ENCODE results near the gene USP17L27. TPM values are rescaled to one million over a fixed set of nuclear protein-coding genes. Genes with fewer than 3 reads are reported as not detected.
"Not testable (repeated sequence)": the region's sequence is repeated elsewhere in the genome, so short reads cannot be mapped to it uniquely, and the experiment has no call there.

USP17L27 gene
- total RNA-seq, 5 donors from 2014 or later (not counting 1 experiment from before 2014, with no cell fraction given) = not detected

DNA sequence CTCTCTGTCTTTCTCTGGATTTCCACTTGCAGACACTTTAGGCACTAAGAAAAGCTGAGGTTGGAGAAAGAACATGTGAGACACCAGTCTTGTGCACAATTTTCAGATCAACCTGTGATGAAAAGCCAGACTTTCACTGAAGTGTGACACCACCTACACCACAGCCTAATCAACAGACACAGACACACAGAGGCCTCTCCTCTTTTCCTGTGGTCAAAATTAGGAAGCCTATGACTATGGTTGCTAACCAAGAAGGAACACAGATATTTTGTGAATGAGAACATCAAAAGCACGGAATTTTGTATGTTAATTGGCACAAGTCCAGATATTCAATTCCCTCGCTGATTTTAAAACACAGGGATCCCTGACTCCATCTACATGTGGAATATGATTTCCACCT is 45.1 kb downstream of the USP17L27 start:
- H3K4me3 ChIP-seq (ENCODE audit: control insufficient read depth in 1 of 2, extremely low read depth in 1 of 2, low read length in 1 of 2); H3K27ac ChIP-seq (ENCODE audit: low read length); H3K36me3 Mint-ChIP-seq; H3K27me3 ChIP-seq (replicated peaks in 1 of 2; ENCODE audit: control insufficient read depth in 2 of 2, extremely low read depth in 1 of 2, insufficient read depth in 2 of 2, low read length in 1 of 2); DNase-seq; H3K4me3 Mint-ChIP-seq; H3K9me3 ChIP-seq; H3K9me3 Mint-ChIP-seq; H3K36me3 ChIP-seq (ENCODE audit: control insufficient read depth in 2 of 2, extremely low read depth in 1 of 2, insufficient read depth in 1 of 2, low read length in 1 of 2); H3K27ac Mint-ChIP-seq; H3K27me3 Mint-ChIP-seq; H3K4me1 ChIP-seq (ENCODE audit: control insufficient read depth in 1 of 2, extremely low read depth in 1 of 2, insufficient read depth in 2 of 2, low read length in 2 of 2); ATAC-seq (replicated peaks in 1 of 4); CTCF ChIA-PET; H3K4me1 Mint-ChIP-seq; POLR2A ChIA-PET: not testable (repeated sequence)
- no CpG with 5 or more reads among the region's 2 CpGs for WGBS (ENCODE audit: insufficient coverage)

Other genes starting within 250 kb of the USP17L27 start
- not detected for gene FAM90A26, start 173.7 kb upstream of the USP17L27 start, total RNA-seq
- not detected for gene USP17L10, start 133.5 kb upstream of the USP17L27 start, total RNA-seq
- not detected for gene USP17L11, start 128.7 kb upstream of the USP17L27 start, total RNA-seq
- not detected for gene USP17L12, start 124.0 kb upstream of the USP17L27 start, total RNA-seq
- not detected for gene USP17L13, start 119.3 kb upstream of the USP17L27 start, total RNA-seq
- under 1 TPM in 1 of 5 donors, not detected in 4; 0.20 TPM for gene USP17L15, start 109.8 kb upstream of the USP17L27 start, total RNA-seq
- gene USP17L17, start 100.3 kb upstream of the USP17L27 start, total RNA-seq = not detected
- gene USP17L18, start 95.5 kb upstream of the USP17L27 start, total RNA-seq = not detected
- not detected for gene USP17L19, start 90.8 kb upstream of the USP17L27 start, total RNA-seq
- not detected for gene USP17L20, start 86.0 kb upstream of the USP17L27 start, total RNA-seq
- gene USP17L21, start 81.3 kb upstream of the USP17L27 start, total RNA-seq = not detected
- not detected for gene USP17L22, start 76.5 kb upstream of the USP17L27 start, total RNA-seq
- gene USP17L24, start 19.0 kb upstream of the USP17L27 start, total RNA-seq = not detected
- not detected for gene USP17L25, start 14.2 kb upstream of the USP17L27 start, total RNA-seq
- gene USP17L26, start 9.5 kb upstream of the USP17L27 start, total RNA-seq = not detected
- gene USP17L5, start 4.7 kb upstream of the USP17L27 start, total RNA-seq = not detected
- not detected for gene USP17L28, start 4.7 kb downstream of the USP17L27 start, total RNA-seq
- gene USP17L29, start 9.5 kb downstream of the USP17L27 start, total RNA-seq = not detected
- gene USP17L30, start 19.0 kb downstream of the USP17L27 start, total RNA-seq = not detected
- not detected for gene DEFB131A, start 100.3 kb downstream of the USP17L27 start, total RNA-seq